Transverse colon (tissue), 4 donors: ENCODE results near the gene AARSD1. TPM values are rescaled to one million over a fixed set of nuclear protein-coding genes. Genes with fewer than 3 reads are reported as not detected.
A peak's percentile ranks its signal among the peaks of the same experiment; 100 is the strongest.
"Not testable (repeated sequence)": the region's sequence is repeated elsewhere in the genome, so short reads cannot be mapped to it uniquely, and the experiment has no call there.

Experiments used
- DNase-seq: peaks from one replicate; pipeline ENCODE4 v3.0.0-alpha.2; 2019
- H3K27ac ChIP-seq, 4 donors: fragments of 200-600 bp; sonication (generic); 2 replicates each; pipeline ENCODE4 v1.5.1; 2016 to 2018; ENCODE audit warnings: inconsistent platforms in 4 of 4
- H3K27me3 ChIP-seq: fragments of 200-600 bp; sonication (generic); 2 replicates; pipeline ENCODE4 v1.5.1; 2017; ENCODE audit warnings: inconsistent platforms
- H3K36me3 ChIP-seq, 4 donors: fragments of 200-600 bp; sonication (generic); 2 replicates each; pipeline ENCODE4 v1.5.1; 2017 to 2019; ENCODE audit warnings: inconsistent platforms in 4 of 4
- H3K4me1 ChIP-seq, 4 donors: fragments of 200-600 bp; sonication (generic); 2 replicates each; pipeline ENCODE4 v1.5.1; 2017 to 2020; ENCODE audit warnings: inconsistent platforms in 4 of 4
- H3K4me3 ChIP-seq, 4 donors: fragments of 200-600 bp; sonication (generic); 1 replicate in 1 of 4; 2 replicates in 3 of 4; pipeline versions ENCODE4 v1.5.1 to v1.6.1; 2017 to 2019; ENCODE audit warnings: inconsistent platforms in 4 of 4
- H3K9me3 ChIP-seq, 2 donors: fragments of 200-600 bp; sonication (generic); 2 replicates each; pipeline ENCODE4 v1.5.1; 2017 to 2019; ENCODE audit warnings: inconsistent platforms in 2 of 2
- CTCF ChIP-seq, 5 experiments: fragments of 200-600 bp in 3 of 5; fragments of 450-650 bp in 2 of 5; sonication (generic) in 3 of 5; IDR thresholded peaks; 1 replicate in 2 of 5; 2 replicates in 3 of 5; pipeline ENCODE4 v1.5.1; 2016 to 2017; ENCODE audit warnings: antibody characterized with exemption in 5 of 5, inconsistent platforms in 3 of 5, mild to moderate bottlenecking in 2 of 5, moderate library complexity in 1 of 5
- EP300 ChIP-seq: sonication (generic); formaldehyde crosslinking; IDR thresholded peaks from one replicate; pipeline ENCODE4 v1.6.1; 2017; ENCODE audit warnings: antibody characterized with exemption, low read depth
- POLR2A ChIP-seq: fragments of 450-650 bp; IDR thresholded peaks from one replicate; pipeline ENCODE4 v1.6.1; 2016; ENCODE audit warnings: antibody characterized with exemption, mild to moderate bottlenecking, moderate library complexity
- POLR2AphosphoS5 ChIP-seq, 3 donors: sonication (generic); formaldehyde crosslinking; IDR thresholded peaks; one replicate each; pipeline ENCODE4 v1.6.1; 2016; ENCODE audit warnings: antibody characterized with exemption in 3 of 3
- WGBS, 2 donors: methylation state at CpG; one replicate each; pipeline ENCODE4 v1.1.5; 2018; ENCODE audit warnings: low coverage in 1 of 2; 5-methylcytosine and 5-hydroxymethylcytosine counted together
- in situ Hi-C, 4 donors: fragments of 200-750 bp; cut with MboI; loops; one replicate each; pipeline versions ENCODE4 v1.15.0 to v1.15.1; 2017; ENCODE audit warnings: low sequenced_read_pairs in 3 of 4, low pct_ligation_motif_present in 1 of 4, low pct_unique_long_range_greater_than_20kb in 1 of 4
- intact Hi-C: fragments of 100-400 bp; cut with DNase I; formaldehyde crosslinking; loops from one replicate; pipeline ENCODE4 v1.15.1; 2023; ENCODE audit warnings: low total_unique reads
- total RNA-seq, 4 donors: library from RNA; depleted of rRNA; stranded (reverse); fragments of >200 nt; gene quantifications; one replicate each; pipeline ENCODE4 v1.1.0, GENCODE V29; 2016

Gene AARSD1
- total RNA-seq, 4 donors from 2014 or later, result 2.6 to 21.9 (median 9.5) TPM

GRCh38 chr17:43010667-43011308 lies 46.5 kb upstream of the AARSD1 start:
- peak; percentile 75 for DNase-seq
- WGBS, 2 donors, result 59 to 61% methylated on average over 3 to 5 of the region's 5 CpGs
- intact Hi-C loops, result loop anchor here (10.0 kb wide), 1 partner anchor 304 kb away; no protein-coding TSS in a partner anchor
- no peaks in the 10 kb centered on the region for H3K36me3 ChIP-seq
- no peak overlapping the region for H3K4me3 ChIP-seq
- H3K27ac ChIP-seq, result peak overlapping the region; percentile 75 to 82 (median 78)
- no peaks in the 10 kb centered on the region for H3K9me3 ChIP-seq
- peaks cover 6 to 57% (median 30%) of the 10 kb centered on the region in 4 donors for H3K4me1 ChIP-seq
- H3K27me3 ChIP-seq, result no peaks in the 10 kb centered on the region
- in situ Hi-C loops, result loop anchor here in 1 of 4 donors (25.0 kb wide), 1 partner anchor 327 kb away; no protein-coding TSS in a partner anchor
- TF ChIP-seq EP300 (peak; percentile 11), POLR2AphosphoS5 (IDR thresholded peaks at IDR 0.05) (peak; percentile 49 to 72 (median 50)), POLR2A (peak; percentile 36), CTCF (IDR thresholded peaks at IDR 0.05) (peak in 1 of 5 experiments; percentile 9)

- peak within 1 kb of the TSS; percentile 41 to 81 (median 66) for H3K4me3 ChIP-seq
- TF ChIP-seq CTCF (IDR thresholded peaks at IDR 0.05) (peak in 3 of 5 experiments; percentile 21 to 38 (median 31)), EP300 (no peak), POLR2A (peak; percentile 84), POLR2AphosphoS5 (IDR thresholded peaks at IDR 0.05) (peak; percentile 75 to 89 (median 88))
- 20 to 100% methylated on average over 1 to 18 of the region's 18 CpGs for WGBS, 2 donors
- no peaks in the 10 kb centered on the region for H3K27me3 ChIP-seq
- DNase-seq, result peak; percentile 93
- peaks cover 0 to 15% (median 9%) of the 10 kb centered on the region in 4 donors for H3K36me3 ChIP-seq
- H3K4me1 ChIP-seq, result peaks cover 6 to 49% (median 28%) of the 10 kb centered on the region in 4 donors
- intact Hi-C loops (no loop called here), in situ Hi-C loops (loop anchor here in 1 of 4 donors (25.0 kb wide), 1 partner anchor 330 kb away; no protein-coding TSS in a partner anchor)
- peak within 1 kb of the TSS; percentile 90 to 97 (median 96) for H3K27ac ChIP-seq
- H3K9me3 ChIP-seq, result no peaks in the 10 kb centered on the region
Observed at GRCh38 chr17:43006639-43007551, 42.6 kb upstream of the AARSD1 start, which contains the start of gene IFI35. Gene IFI35, plus strand, starts transcription at chr17:43006784. Its CDS starts 164 bp downstream, at chr17:43006948.

GRCh38 chr17:43003542-43004172 lies 39.4 kb upstream of the AARSD1 start:
- intact Hi-C loops, result no loop called here
- Histone ChIP-seq H3K27ac (no peak overlapping the region), H3K4me3 (no peak overlapping the region), H3K27me3 (no peaks in the 10 kb centered on the region), H3K4me1 (peaks cover 10 to 32% (median 24%) of the 10 kb centered on the region in 4 donors), H3K36me3 (peaks cover 0 to 31% (median 17%) of the 10 kb centered on the region in 4 donors), H3K9me3 (no peaks in the 10 kb centered on the region)
- TF ChIP-seq CTCF (IDR thresholded peaks at IDR 0.05) (no peak), POLR2AphosphoS5 (IDR thresholded peaks at IDR 0.05) (no peak), POLR2A (no peak), EP300 (no peak)
- WGBS, 2 donors, result 85 to 86% methylated on average over 4 to 5 of the region's 5 CpGs
- no peak for DNase-seq
- in situ Hi-C loops, result loop anchor here in 1 of 4 donors (25.0 kb wide), 1 partner anchor 334 kb away; no protein-coding TSS in a partner anchor

- peaks cover 0 to 31% (median 17%) of the 10 kb centered on the region in 4 donors for H3K36me3 ChIP-seq
- intact Hi-C loops, H3K4me3 ChIP-seq, DNase-seq, H3K27me3 ChIP-seq, H3K9me3 ChIP-seq, H3K27ac ChIP-seq: not testable (repeated sequence)
- WGBS, 2 donors, result 90 to 100% methylated on average over 1 to 13 of the region's 13 CpGs
- in situ Hi-C loops, result loop anchor here in 1 of 4 donors (25.0 kb wide), 1 partner anchor 336 kb away; no protein-coding TSS in a partner anchor
- H3K4me1 ChIP-seq, result peaks cover 16 to 27% (median 21%) of the 10 kb centered on the region in 4 donors
Observed at GRCh38 chr17:43000894-43001293, 36.6 kb upstream of the AARSD1 start.
